Measurements from ENCODE around the gene TRUB2. TPM values are rescaled to one million over a fixed set of nuclear protein-coding genes. Genes with fewer than 3 reads are reported as not detected.

The TRUB2 gene
- polyA plus RNA-seq, 1 donor (not counting 4 experiments of a cell fraction or from before 2014, with no cell fraction given): 17.2 TPM

GRCh38 chr9:128370752-128371629, 48.7 kb upstream of the TRUB2 start, which contains the start of gene URM1:
Gene URM1, plus strand, starts transcription at chr9:128371374. Its CDS starts 7 bp downstream, at chr9:128371381.
- peak; percentile 63 for DNase-seq (ENCODE audit: low read depth, low spot score)

GRCh38 chr9:128370367-128370751, 48.1 kb upstream of the TRUB2 start:
- no peak for DNase-seq (ENCODE audit: low read depth, low spot score)
- Histone ChIP-seq H3K27ac (ENCODE audit: control insufficient read depth, insufficient read depth, low read length) (peak overlapping the region; percentile 63), H2AFZ (ENCODE audit: control insufficient read depth, low read length) (peak overlapping the region; percentile 93), H4K20me1 (ENCODE audit: control insufficient read depth, extremely low read depth, insufficient read depth, low read length) (no peaks in the 10 kb centered on the region), H3K27me3 (ENCODE audit: control insufficient read depth, extremely low read depth, insufficient read depth, low read length) (no peaks in the 10 kb centered on the region), H3K79me2 (ENCODE audit: control insufficient read depth, insufficient read depth, low read length) (peaks cover 40% of the 10 kb centered on the region), H3K9ac (ENCODE audit: control insufficient read depth, extremely low read depth, insufficient read depth, low read length) (peak overlapping the region; percentile 91), H3K4me1 (ENCODE audit: control insufficient read depth, extremely low read depth, insufficient read depth, low read length) (peaks cover 13% of the 10 kb centered on the region), H3K36me3 (ENCODE audit: control insufficient read depth in 2 of 2, extremely low read depth in 1 of 2, insufficient read depth in 2 of 2, low read length in 2 of 2) (peaks cover 4% of the 10 kb centered on the region in 2 experiments), H3K4me2 (ENCODE audit: control insufficient read depth, extremely low read depth, insufficient read depth, low read depth, low read length) (peak overlapping the region; percentile 90), H3K4me3 (ENCODE audit: control insufficient read depth in 2 of 3, extremely low read depth in 1 of 3, insufficient read depth in 2 of 3, low read depth in 1 of 3, low read length in 3 of 3) (peak overlapping the region; percentile 71 to 91 (median 76)), H3K9me3 (ENCODE audit: control insufficient read depth, low read depth, low read length) (no peaks in the 10 kb centered on the region), H3K9me1 (ENCODE audit: control insufficient read depth, extremely low read depth, insufficient read depth, low read length) (peaks cover 2% of the 10 kb centered on the region)
- no peak for FAIRE-seq
- dilution Hi-C loops (cut with MboI; ENCODE audit: extremely low pct_ligation_motif_present, low sequenced_read_pairs): no loop called here
- TF ChIP-seq, protein P1, sequence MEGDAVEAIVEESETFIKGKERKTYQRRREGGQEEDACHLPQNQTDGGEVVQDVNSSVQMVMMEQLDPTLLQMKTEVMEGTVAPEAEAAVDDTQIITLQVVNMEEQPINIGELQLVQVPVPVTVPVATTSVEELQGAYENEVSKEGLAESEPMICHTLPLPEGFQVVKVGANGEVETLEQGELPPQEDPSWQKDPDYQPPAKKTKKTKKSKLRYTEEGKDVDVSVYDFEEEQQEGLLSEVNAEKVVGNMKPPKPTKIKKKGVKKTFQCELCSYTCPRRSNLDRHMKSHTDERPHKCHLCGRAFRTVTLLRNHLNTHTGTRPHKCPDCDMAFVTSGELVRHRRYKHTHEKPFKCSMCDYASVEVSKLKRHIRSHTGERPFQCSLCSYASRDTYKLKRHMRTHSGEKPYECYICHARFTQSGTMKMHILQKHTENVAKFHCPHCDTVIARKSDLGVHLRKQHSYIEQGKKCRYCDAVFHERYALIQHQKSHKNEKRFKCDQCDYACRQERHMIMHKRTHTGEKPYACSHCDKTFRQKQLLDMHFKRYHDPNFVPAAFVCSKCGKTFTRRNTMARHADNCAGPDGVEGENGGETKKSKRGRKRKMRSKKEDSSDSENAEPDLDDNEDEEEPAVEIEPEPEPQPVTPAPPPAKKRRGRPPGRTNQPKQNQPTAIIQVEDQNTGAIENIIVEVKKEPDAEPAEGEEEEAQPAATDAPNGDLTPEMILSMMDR (optimal IDR thresholded peaks at IDR 0.05 in 1 of 3, IDR thresholded peaks at IDR 0.05 in 1 of 3, conservative IDR thresholded peaks at IDR 0.05 in 1 of 3; ENCODE audit: extremely low read depth in 1 of 3, insufficient read depth in 2 of 3, low read length in 3 of 3): peak in 2 of 3 experiments; percentile 4 to 8
- TF ChIP-seq EZH2 (IDR thresholded peaks at IDR 0.05; ENCODE audit: low read length): no peak

More at GRCh38 chr9:128370752-128371629, 48.7 kb upstream of the TRUB2 start, which contains the start of gene URM1:
- peak within 1 kb of the TSS; percentile 91 for H3K9ac ChIP-seq (ENCODE audit: control insufficient read depth, extremely low read depth, insufficient read depth, low read length)
- H3K36me3 ChIP-seq (ENCODE audit: control insufficient read depth in 2 of 2, extremely low read depth in 1 of 2, insufficient read depth in 2 of 2, low read length in 2 of 2): peaks cover 4% of the 10 kb centered on the region in 2 experiments
- peak within 1 kb of the TSS; percentile 63 for H3K27ac ChIP-seq (ENCODE audit: control insufficient read depth, insufficient read depth, low read length)
- dilution Hi-C loops (cut with MboI; ENCODE audit: extremely low pct_ligation_motif_present, low sequenced_read_pairs): no loop called here
- H4K20me1 ChIP-seq (ENCODE audit: control insufficient read depth, extremely low read depth, insufficient read depth, low read length): no peaks in the 10 kb centered on the region
- H3K4me3 ChIP-seq (ENCODE audit: control insufficient read depth in 2 of 3, extremely low read depth in 1 of 3, insufficient read depth in 2 of 3, low read depth in 1 of 3, low read length in 3 of 3): peak within 1 kb of the TSS; percentile 71 to 91 (median 76)
- H3K27me3 ChIP-seq (ENCODE audit: control insufficient read depth, extremely low read depth, insufficient read depth, low read length): no peaks in the 10 kb centered on the region
- peak within 1 kb of the TSS; percentile 93 for H2AFZ ChIP-seq (ENCODE audit: control insufficient read depth, low read length)
- TF ChIP-seq, protein P1 (optimal IDR thresholded peaks at IDR 0.05 in 1 of 3, IDR thresholded peaks at IDR 0.05 in 1 of 3, conservative IDR thresholded peaks at IDR 0.05 in 1 of 3; ENCODE audit: extremely low read depth in 1 of 3, insufficient read depth in 2 of 3, low read length in 3 of 3): peak in 2 of 3 experiments; percentile 1 to 49
- no peak for TF ChIP-seq EZH2 (IDR thresholded peaks at IDR 0.05; ENCODE audit: low read length)
- peaks cover 2% of the 10 kb centered on the region for H3K9me1 ChIP-seq (ENCODE audit: control insufficient read depth, extremely low read depth, insufficient read depth, low read length)
- peak; percentile 81 for FAIRE-seq
- H3K9me3 ChIP-seq (ENCODE audit: control insufficient read depth, low read depth, low read length): no peaks in the 10 kb centered on the region
- peaks cover 13% of the 10 kb centered on the region for H3K4me1 ChIP-seq (ENCODE audit: control insufficient read depth, extremely low read depth, insufficient read depth, low read length)
- H3K79me2 ChIP-seq (ENCODE audit: control insufficient read depth, insufficient read depth, low read length): peaks cover 43% of the 10 kb centered on the region
- H3K4me2 ChIP-seq (ENCODE audit: control insufficient read depth, extremely low read depth, insufficient read depth, low read depth, low read length): peak within 1 kb of the TSS; percentile 92

Data from keratinocyte (primary cell).